Activated T-helper 9 cell treated with anti-CD3 and anti-CD28 coated beads, Interleukin-2, amount 50 U/mL, for 16 hours (primary cell): ENCODE results near the gene SLC16A6.
"Not testable (repeated sequence)": the region's sequence is repeated elsewhere in the genome, so short reads cannot be mapped to it uniquely, and the experiment has no call there.

Experiments used
- DNase-seq: peaks from one replicate; pipeline ENCODE4 v3.0.0-alpha.2; 2020; ENCODE audit warnings: low read depth

SLC16A6 gene

GRCh38 chr17:68290268-68290954 lies 516 bp downstream of the SLC16A6 start:
- peak; percentile 43 for DNase-seq

- no peak for DNase-seq
Observed at GRCh38 chr17:68289936-68290267, 1.0 kb downstream of the SLC16A6 start.

GRCh38 chr17:68289473-68289872 lies 1.5 kb downstream of the SLC16A6 start:
- DNase-seq, result no peak

DNA sequence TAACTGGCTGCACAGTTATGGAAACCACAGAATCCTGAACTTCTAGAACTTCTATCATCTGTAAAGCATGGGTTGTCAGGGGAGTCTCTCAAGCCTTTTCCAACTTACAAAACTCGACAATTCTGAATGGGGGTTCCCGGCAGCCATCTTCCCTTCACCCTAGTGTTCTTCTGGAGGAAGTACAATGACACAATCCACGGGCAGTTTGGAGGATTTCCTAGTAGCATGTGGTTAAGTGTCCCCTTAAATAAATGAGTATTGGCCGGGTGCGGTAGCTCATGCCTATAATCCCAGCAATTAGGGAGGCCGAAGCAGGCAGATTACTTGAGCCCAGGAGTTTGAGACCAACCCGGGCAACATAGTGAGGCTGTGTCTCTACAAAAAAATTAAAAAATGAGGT lies 2.1 kb downstream of the SLC16A6 start:
- DNase-seq, result no peak

- no peak for DNase-seq
Observed at GRCh38 chr17:68288375-68288774, 2.6 kb downstream of the SLC16A6 start.

DNA sequence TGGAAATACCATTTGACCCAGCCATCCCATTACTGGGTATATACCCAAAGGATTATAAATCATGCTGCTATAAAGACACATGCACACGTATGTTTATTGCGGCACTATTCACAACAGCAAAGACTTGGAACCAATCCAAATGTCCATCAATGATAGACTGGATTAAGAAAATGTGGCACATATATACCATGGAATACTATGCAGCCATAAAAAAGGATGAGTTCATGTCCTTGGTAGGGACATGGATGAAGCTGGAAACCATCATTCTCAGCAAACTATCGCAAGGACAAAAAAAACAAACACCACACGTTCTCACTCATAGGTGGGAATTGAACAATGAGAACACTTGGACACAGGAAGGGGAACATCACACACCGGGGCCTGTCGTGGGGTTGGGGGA lies 9.0 kb downstream of the SLC16A6 start:
- DNase-seq, result not testable (repeated sequence)

- no peak for DNase-seq
Observed at GRCh38 chr17:68277807-68278206, 13.1 kb downstream of the SLC16A6 start.

DNA sequence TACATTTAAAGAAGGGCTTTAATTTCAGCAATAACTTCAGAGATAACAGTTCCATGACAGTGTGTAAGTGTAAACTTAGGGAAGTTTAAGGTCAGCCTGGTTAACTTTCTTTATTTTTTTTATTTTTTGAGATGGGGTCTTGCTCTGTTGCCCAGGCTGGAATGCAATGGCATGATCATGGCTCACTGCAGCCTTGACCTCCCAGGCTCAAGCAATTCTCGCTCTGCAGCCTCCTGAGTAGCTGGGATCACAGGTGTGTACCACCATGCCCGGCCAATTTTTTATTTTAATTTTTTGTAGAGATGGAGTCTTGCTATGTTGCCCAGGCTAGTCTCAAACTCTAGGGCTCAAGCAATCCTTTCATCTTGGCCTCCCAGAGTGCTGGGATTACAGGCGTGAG lies 14.6 kb downstream of the SLC16A6 start:
- not testable (repeated sequence) for DNase-seq

- DNase-seq, result no peak
Observed at GRCh38 chr17:68273722-68274121, 17.2 kb downstream of the SLC16A6 start.

- DNase-seq, result not testable (repeated sequence)
Observed at GRCh38 chr17:68265833-68266232, 25.1 kb downstream of the SLC16A6 start.

DNA sequence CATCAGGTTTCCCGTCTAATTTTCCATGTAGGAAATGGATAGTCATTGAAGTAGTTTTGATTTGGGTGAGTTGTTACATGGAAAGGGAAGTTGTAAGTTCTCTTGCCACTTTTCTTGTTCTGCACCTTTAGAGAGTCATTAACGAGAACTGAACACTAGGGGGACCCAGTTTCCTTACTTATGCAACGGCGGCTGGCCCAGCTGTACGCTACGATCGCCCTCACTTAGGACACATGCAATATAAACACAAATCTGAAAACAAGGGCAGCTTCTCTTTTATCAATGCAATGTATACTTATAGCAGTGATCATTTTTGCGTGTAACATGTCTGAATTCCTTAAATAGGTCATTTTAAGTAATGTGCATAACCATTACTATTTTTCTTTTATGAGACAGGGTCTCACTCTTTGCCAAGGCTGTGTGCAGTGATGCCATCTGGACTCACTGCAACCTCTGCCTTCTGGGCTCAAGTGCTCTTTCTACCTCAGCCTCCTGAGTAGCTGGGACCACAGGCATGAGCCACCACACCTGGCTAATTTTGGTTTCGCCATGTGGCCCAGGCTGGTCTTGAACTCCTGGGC lies 27.7 kb downstream of the SLC16A6 start:
- DNase-seq, result not testable (repeated sequence)

DNA sequence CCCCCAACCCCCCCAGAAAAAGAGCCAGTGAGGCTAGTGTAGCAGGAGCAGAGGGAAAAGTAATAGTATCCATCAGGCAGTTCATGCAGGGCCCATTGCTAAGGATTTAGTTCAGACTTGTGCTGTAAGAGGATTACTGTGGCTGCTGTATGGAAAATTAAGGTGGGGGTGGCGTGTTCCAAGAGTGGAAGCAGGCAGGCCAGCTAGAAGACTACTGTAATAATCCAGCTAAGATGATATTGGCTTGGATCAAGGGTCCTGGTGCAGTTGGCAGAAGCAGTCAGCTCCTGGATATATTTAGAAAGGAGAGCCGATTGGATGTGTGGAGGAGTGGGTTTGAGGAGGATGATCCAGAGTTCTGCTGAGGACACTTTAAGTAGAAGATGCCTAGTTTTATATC lies 28.5 kb downstream of the SLC16A6 start:
- not testable (repeated sequence) for DNase-seq

DNA sequence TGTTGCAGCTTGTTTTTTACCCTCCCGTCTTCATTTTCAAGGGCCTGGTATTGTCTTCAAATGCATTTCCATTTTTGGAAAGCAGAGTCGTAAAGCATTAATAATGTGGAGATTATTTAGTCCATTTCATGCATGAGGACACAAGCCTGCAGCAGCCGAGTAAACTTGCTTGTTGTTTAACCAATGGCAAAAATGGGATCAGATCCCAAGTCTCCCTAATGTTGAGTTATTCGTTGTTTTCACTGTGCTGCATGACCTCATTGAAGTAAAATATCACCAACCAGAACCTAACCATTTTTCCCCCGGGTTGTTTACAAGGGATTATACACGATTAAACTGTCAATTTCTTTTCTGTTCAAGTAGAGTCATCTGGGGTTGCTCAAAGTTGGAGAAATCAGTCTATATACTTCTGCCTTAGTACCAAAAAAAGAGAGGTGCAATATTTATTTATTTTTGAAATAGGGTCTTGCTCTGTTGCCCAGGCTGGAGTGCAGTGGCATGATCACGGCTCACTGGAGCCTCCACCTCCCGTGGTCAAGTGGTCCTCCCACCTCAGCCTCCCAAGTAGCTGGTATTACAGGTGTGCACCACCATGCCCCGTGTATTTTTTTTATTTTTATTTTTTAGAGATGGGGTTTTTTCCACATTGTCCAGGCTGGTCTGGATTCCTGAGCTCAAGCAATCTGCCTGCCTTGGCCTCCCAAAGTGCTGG lies 30.7 kb downstream of the SLC16A6 start:
- no peak for DNase-seq

DNA sequence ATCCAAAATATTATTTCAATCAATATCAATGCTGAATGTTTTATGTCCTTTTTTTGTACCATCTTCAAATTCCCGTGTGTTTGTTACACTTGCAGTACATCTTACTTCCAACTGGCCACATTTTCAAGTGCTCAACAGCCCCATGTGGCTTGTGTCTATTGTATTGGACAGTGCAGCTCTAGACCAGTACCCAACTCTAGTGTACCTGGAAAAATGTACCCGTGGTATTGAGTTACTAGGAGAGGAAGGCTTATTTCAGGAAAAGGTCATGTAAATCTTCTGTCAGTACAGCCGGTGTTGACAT lies 31.3 kb downstream of the SLC16A6 start:
- DNase-seq, result not testable (repeated sequence)

DNA sequence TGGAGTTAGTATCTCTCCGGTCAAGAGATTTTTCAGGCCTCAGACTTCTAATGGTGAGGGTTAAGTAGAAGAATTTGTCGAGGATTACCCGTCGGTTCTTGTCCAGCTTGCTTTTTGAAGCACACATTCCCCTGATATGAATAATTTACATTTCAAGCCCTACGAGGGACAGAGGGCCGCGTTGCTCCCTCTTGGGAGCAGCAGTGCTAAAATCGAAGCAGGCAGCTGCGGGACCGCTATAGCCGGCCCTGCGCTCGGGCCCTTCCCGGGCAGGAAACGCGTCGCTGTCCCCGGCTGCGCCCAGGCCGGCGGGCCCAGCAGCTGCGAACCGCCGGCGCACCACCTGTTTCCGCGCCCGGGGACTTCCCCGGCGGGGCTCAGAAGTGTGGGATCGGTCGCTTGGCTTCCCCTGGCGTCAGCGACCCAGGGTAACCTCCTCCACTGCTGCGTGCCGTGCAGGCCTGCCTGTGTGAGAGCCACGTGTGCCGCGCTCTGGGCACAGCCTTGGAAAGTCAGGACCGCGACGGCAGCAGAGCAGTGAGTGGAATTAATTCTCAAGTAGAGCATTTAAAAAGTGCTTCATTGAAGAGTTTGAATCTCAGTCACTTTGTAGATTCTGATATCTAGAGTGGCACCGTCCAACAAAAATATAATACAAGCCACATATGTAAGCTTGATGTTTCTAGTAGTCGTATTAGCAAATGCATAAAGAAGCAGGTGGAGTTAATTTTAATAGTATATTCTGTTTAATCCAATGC lies 31.9 kb downstream of the SLC16A6 start:
- peak; percentile 54 for DNase-seq

- no peak for DNase-seq
Observed at GRCh38 chr17:68257934-68258333, 33.0 kb downstream of the SLC16A6 start.

GRCh38 chr17:68256701-68257100 lies 34.2 kb downstream of the SLC16A6 start:
- not testable (repeated sequence) for DNase-seq

DNA sequence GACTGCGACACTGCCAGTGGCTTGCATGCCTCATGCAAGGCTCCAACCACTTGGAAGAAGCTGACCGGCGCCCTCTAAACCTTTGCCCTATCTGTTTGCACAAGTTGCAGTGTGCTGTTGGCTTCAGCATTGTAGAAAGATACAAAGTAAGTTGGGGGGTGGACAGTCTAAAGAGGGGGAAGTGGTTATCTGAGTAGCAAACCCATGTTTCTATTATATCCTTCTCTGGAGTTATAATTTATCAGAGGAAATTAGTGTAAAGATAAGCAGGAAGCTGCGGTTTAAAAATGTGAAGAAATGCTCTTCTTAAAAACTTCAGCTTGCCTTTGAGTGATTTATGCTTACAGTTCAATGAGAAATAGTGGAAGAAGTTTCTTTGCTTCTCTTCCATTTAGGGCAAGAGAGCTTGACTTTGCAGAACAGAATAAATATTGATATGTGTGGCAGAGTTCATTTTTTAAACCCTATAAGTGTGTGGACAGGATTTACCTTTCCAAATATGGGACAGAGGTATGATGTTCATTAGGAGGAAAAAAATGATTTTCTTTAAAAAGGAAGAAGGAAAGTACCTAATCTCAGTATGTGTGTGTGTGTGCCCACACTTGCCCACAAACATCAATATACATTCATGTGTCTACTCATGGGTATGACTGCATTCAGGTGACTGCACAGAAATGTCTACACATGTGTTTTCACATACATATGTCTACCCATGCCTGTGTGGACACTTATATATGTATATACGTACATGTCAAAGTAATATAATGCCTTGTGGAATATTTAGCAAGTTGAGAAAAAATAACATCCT lies 35.0 kb downstream of the SLC16A6 start:
- DNase-seq, result no peak

DNA sequence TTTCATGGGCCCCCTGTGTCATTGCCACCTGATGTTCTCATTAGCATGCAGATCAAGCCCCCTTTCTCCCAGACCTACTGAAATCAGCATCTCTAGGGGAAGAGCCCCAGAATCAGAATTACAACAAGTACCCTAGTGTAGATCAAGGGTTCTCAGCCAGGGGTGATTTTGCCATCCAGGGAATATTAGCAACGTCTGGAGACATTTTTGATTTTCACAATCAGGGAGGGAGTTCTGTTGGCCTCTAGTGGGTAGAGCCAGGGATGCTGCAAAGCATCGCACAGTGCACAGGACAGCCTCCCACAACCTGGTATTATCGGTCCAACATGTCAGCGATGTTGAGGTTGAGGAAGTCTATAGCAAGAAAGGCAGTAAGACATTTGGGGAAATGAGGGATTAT lies 35.8 kb downstream of the SLC16A6 start:
- DNase-seq, result no peak

DNA sequence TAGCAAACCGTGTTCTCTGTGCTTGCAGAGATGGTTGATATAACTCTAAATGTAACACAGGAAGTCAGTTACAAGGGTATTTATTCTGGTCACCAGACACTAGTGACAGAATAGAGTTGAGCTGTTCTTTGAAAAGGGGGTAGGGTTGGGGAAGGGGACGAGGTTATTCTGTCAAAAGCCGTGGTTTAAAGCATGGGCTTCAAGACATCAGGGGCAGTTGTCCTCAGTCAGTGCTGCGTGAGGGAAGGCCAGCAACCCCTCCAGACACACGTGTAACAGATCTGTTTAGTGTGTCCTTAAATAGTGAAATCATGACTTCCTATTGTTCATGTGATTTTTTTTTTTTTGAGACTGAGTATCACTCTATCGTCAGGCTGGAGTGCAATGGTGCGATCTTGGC lies 37.5 kb downstream of the SLC16A6 start:
- DNase-seq, result not testable (repeated sequence)

- DNase-seq, result no peak
Observed at GRCh38 chr17:68249354-68249765, 41.6 kb downstream of the SLC16A6 start.

DNA sequence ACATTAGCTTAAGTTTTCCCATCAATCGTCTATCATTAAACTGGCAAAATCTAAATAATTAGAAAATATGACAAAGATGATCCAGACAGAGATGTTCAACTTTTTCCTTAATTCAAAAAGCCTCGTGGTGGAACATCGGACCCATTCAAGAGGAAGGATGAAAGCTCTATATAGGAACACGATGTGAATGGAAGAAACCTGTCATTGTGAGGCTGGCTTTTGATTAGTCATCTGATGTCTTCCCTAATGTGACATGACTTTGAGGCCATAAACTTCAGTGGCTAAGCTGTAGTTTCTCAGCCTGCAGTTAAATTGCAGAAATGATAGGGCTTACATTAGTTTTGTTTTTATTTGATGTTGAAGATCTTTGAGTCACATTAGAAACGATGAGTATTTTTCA lies 42.0 kb downstream of the SLC16A6 start:
- no peak for DNase-seq
